LNCAP (cell line): ENCODE data around the gene ADAMTS7.
A peak's percentile ranks its signal among the peaks of the same experiment; 100 is the strongest.

Experiments
- CTCF ChIP-seq: fragments of 450-650 bp; IDR thresholded peaks from 2 replicates; pipeline ENCODE4 v1.5.1; 2017; ENCODE audit warnings: mild to moderate bottlenecking

The ADAMTS7 gene

GRCh38 chr15:78714890-78715289 lies 96.4 kb downstream of the ADAMTS7 start:
- no peak for TF ChIP-seq CTCF

- no peak for TF ChIP-seq CTCF
Measured at GRCh38 chr15:78712797-78713515, 98.3 kb downstream of the ADAMTS7 start.

- no peak for TF ChIP-seq CTCF
Measured at GRCh38 chr15:78711638-78712037, 99.6 kb downstream of the ADAMTS7 start.

DNA sequence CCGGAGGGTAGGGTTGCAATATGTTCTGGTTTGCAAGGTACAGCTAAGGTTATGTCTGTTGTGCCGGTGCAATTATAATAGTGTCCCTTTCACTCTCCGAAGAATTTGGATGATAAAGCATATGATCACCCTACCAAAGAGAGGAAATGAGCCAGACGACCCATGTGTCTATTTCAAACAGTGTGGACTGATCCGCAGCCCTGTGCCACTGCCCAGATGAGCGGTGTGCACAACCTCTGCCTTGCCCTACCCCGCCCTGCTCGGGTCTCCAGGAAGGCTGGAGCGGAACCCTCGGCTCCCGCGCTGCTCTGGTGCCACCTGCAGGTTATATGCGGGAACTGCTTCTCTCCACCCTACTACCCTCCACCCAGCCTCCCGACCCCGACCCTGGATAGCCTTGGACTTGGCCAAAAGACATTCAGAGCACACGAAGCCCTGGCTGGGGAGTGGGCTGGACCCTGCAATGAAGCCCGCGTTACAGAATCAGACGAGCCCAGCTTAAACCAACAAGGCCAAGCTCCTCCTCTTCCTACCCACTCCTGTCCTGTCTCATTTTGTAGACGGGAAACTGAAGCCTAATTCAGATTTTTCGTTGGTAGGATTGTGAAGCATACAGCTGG lies 101.9 kb downstream of the ADAMTS7 start:
- TF ChIP-seq CTCF, result peak; percentile 81
